ENCODE data around the gene GRIK4. TPM values are rescaled to one million over a fixed set of nuclear protein-coding genes. Genes with fewer than 3 reads are reported as not detected.

GRIK4 gene
- total and polyA plus RNA-seq, 2 of the 4 experiments (the other 2 are of a cell fraction): 0.18 to 0.38 TPM

GRCh38 chr11:120643284-120643683 is 131.7 kb downstream of the GRIK4 start:
- Histone ChIP-seq H2BK20ac (ENCODE audit: low read depth, low read length) (no peak overlapping the region), H4K5ac (ENCODE audit: low read depth, low read length) (no peak overlapping the region), H3K18ac (ENCODE audit: low read depth, low read length) (no peak overlapping the region), H3K23ac (ENCODE audit: low read depth, low read length) (no peak overlapping the region), H3K36me3 (ENCODE audit: control insufficient read depth, insufficient read depth, low read length) (no peaks in the 10 kb centered on the region), H4K20me1 (ENCODE audit: insufficient read depth, low read length) (no peaks in the 10 kb centered on the region), H4K8ac (ENCODE audit: low read depth in 2 of 2, low read length in 2 of 2) (no peak overlapping the region), H3K4me1 (ENCODE audit: control insufficient read depth, insufficient read depth, low read length) (no peaks in the 10 kb centered on the region), H3K4me2 (ENCODE audit: low read depth, low read length) (no peak overlapping the region), H3K56ac (ENCODE audit: extremely low read depth, insufficient read depth, low read length) (no peak overlapping the region), H3K4ac (ENCODE audit: low read depth, low read length) (no peak overlapping the region), H3K9me1 (ENCODE audit: insufficient read depth, low read length) (no peaks in the 10 kb centered on the region), H4K91ac (ENCODE audit: insufficient read depth, low read depth, low read length) (no peak overlapping the region), H2BK15ac (ENCODE audit: low read depth, low read length) (no peak overlapping the region), H3K27ac (ENCODE audit: insufficient read depth, low read length) (no peak overlapping the region), H3K9ac (ENCODE audit: low read depth, low read length) (no peak overlapping the region), H2BK120ac (ENCODE audit: low read depth, low read length) (no peak overlapping the region), H2AK5ac (ENCODE audit: low read depth, low read length) (no peak overlapping the region), H3K14ac (replicated peaks; ENCODE audit: low read depth, low read length) (no peak overlapping the region), H2AK9ac (replicated peaks; ENCODE audit: low read depth, low read length, poor library complexity) (no peak overlapping the region), H3K27me3 (ENCODE audit: control insufficient read depth, insufficient read depth, low read length) (peaks cover 24% of the 10 kb centered on the region), H3K79me1 (ENCODE audit: low read depth in 1 of 2, low read length in 2 of 2) (no peaks in the 10 kb centered on the region), H3K9me3 (ENCODE audit: control insufficient read depth, insufficient read depth, low read length) (no peaks in the 10 kb centered on the region), H2BK5ac (ENCODE audit: low read depth, low read length, poor library complexity, severe bottlenecking) (no peak overlapping the region), H2AFZ (replicated peaks; ENCODE audit: low read length, poor library complexity) (no peak overlapping the region), H3K4me3 (ENCODE audit: insufficient read depth, low read depth, low read length) (no peak overlapping the region)
- DNase-seq (no peak), ATAC-seq (ENCODE audit: low read depth) (no peak)
- no peak for TF ChIP-seq RCOR1 (IDR thresholded peaks at IDR 0.05; ENCODE audit: insufficient replicate concordance, low read length)
- no peak for TF ChIP-seq RAD21 (IDR thresholded peaks at IDR 0.05; ENCODE audit: low read length)
- no peak for TF ChIP-seq CHD1 (IDR thresholded peaks at IDR 0.05; ENCODE audit: low read depth, low read length)
- dilution Hi-C loops (cut with HindIII; ENCODE audit: low sequenced_read_pairs, unreplicated experiment) (no loop called here), intact Hi-C loops (cut with micrococcal nuclease) (no loop called here), in situ Hi-C loops (cut with MboI; ENCODE audit: low sequenced_read_pairs) (no loop called here)
- CTCF ChIA-PET: no interaction called here
- BruUV-seq (replicated peaks): no TSS peak
- 66% methylated on average over 4 of the region's 6 CpGs; no CpG with 5 or more reads in 1 of the 2 experiments for WGBS, 2 experiments (ENCODE audit: extremely low coverage in 2 of 2, insufficient read length in 1 of 2)
- POLR2A ChIA-PET (ENCODE audit: unreplicated experiment): no interaction called here
